NOMO-1 treated with DMSO at 0.1 percent for 48 hours (cell line): ENCODE results near the gene HOXD1.

ENCODE experiments used
- DNase-seq: peaks from one replicate; lab custom pipeline; 2025; ENCODE audit not compliant: unreplicated experiment; lab: John Stamatoyannopoulos, UW

The HOXD1 gene

GRCh38 chr2:176152350-176153181 lies 35.9 kb upstream of the HOXD1 start:
- no peak for DNase-seq

- DNase-seq: no peak
These were observed 33.8 kb upstream of the HOXD1 start for GRCh38 chr2:176154576-176155252.

- no peak for DNase-seq
These were observed 33.0 kb upstream of the HOXD1 start for GRCh38 chr2:176155356-176156044.

- no peak for DNase-seq
These were observed 32.1 kb upstream of the HOXD1 start for GRCh38 chr2:176156301-176156806.

- DNase-seq: no peak
These were observed 31.5 kb upstream of the HOXD1 start, which contains the start of gene HOXD3 for GRCh38 chr2:176156807-176157498. HOXD3 (plus strand) TSS chr2:176157307; CDS start chr2:176169115, 11,808 bp downstream.

GRCh38 chr2:176157499-176158185 lies 30.8 kb upstream of the HOXD1 start:
- no peak for DNase-seq

- no peak for DNase-seq
These were observed 30.3 kb upstream of the HOXD1 start for GRCh38 chr2:176158186-176158591.

- no peak for DNase-seq
These were observed 29.4 kb upstream of the HOXD1 start for GRCh38 chr2:176158855-176159662.

- no peak for DNase-seq
These were observed 28.7 kb upstream of the HOXD1 start for GRCh38 chr2:176159663-176160250.

GRCh38 chr2:176160251-176160985 lies 28.1 kb upstream of the HOXD1 start:
- DNase-seq: no peak

- no peak for DNase-seq
These were observed 27.3 kb upstream of the HOXD1 start for GRCh38 chr2:176160986-176161824.

GRCh38 chr2:176161825-176162626 lies 26.4 kb upstream of the HOXD1 start:
- no peak for DNase-seq

- no peak for DNase-seq
These were observed 25.4 kb upstream of the HOXD1 start for GRCh38 chr2:176162911-176163671.

GRCh38 chr2:176163672-176164056 lies 24.8 kb upstream of the HOXD1 start:
- DNase-seq: no peak

- DNase-seq: no peak
These were observed 24.3 kb upstream of the HOXD1 start for GRCh38 chr2:176164201-176164600.
